Esophagus muscularis mucosa (tissue), 4 donors: ENCODE data around the gene IQGAP2.

Source experiments
- CTCF ChIP-seq, 3 experiments: fragments of 200-600 bp in 2 of 3; fragments of 450-650 bp in 1 of 3; sonication (generic) in 2 of 3; IDR thresholded peaks; one replicate each; pipeline ENCODE4 v1.5.1; 2017 to 2019; ENCODE audit warnings: antibody characterized with exemption in 3 of 3, mild to moderate bottlenecking in 2 of 3, moderate library complexity in 1 of 3
- EP300 ChIP-seq: sonication (generic); formaldehyde crosslinking; IDR thresholded peaks from one replicate; pipeline ENCODE4 v1.6.1; 2017; ENCODE audit warnings: antibody characterized with exemption
- POLR2A ChIP-seq: fragments of 450-650 bp; IDR thresholded peaks from one replicate; pipeline ENCODE4 v1.6.1; 2017; ENCODE audit warnings: antibody characterized with exemption, moderate library complexity, mild to moderate bottlenecking, low read depth

DNA sequence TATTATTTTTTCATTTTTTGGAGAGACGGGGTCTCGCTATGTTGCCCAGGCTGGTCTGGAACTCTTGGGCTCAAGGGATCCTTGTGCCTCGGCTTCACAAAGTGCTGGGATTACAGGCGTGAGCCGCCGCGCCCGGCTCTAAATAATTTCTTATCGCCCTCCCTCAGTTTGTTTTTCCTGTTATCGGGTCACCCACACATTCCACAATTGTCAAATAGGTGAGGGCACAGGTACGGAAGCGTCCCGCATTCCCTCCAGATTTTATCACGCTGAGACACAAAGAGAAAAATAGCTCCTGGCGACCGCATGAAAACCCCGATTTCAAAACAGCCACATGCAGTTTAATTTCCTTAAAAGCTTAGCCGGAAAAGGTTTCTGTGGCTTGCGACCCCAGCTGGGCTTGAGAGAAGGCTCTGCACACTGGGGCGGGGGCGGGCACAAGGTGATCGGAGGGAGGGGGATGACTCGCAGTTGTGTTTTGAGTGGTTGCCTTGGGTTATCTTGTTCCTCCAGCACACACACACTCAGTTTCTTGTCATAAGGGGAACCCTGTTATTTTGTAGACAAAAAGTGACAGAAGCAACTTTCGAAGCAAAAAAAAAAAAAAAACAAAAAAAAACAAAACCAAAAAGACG, 717 bp upstream of the IQGAP2 start:
- TF ChIP-seq CTCF (IDR thresholded peaks at IDR 0.05) (no peak), POLR2A (no peak), EP300 (no peak)
